Ovary (tissue), 9 donors: ENCODE data around the gene CERS6. TPM values are rescaled to one million over a fixed set of nuclear protein-coding genes. Genes with fewer than 3 reads are reported as not detected.

Source experiments
- DNase-seq, 5 donors: peaks; one replicate each; pipeline ENCODE4 v3.0.0-alpha.2; 2019 to 2020
- H3K27ac ChIP-seq, 2 donors: fragments of 200-600 bp; one replicate each; pipeline versions ENCODE4 v1.5.1 to v1.8.0; 2019 to 2022
- H3K27me3 ChIP-seq: fragments of 200-600 bp; one replicate; pipeline ENCODE4 v1.8.0; 2022
- H3K36me3 ChIP-seq: fragments of 200-600 bp; sonication (generic); one replicate; pipeline ENCODE4 v1.5.1; 2019
- H3K4me1 ChIP-seq: one replicate; pipeline ENCODE4 v1.8.1; 2013; ENCODE audit warnings: mild to moderate bottlenecking, moderate library complexity; ENCODE audit not compliant: insufficient read depth
- H3K4me3 ChIP-seq: fragments of 200-600 bp; sonication (generic); one replicate; pipeline ENCODE4 v1.5.1; 2017
- H3K9me3 ChIP-seq, 2 donors: fragments of 200-600 bp in 1 of 2; sonication (generic) in 1 of 2; one replicate each; pipeline versions ENCODE4 v1.5.1 to v1.8.1; 2013 to 2019; ENCODE audit warnings: mild to moderate bottlenecking in 1 of 2, moderate library complexity in 1 of 2
- EP300 ChIP-seq: sonication (generic); formaldehyde crosslinking; IDR thresholded peaks from one replicate; pipeline ENCODE4 v1.6.1; 2017; ENCODE audit warnings: antibody characterized with exemption
- POLR2A ChIP-seq: fragments of 450-650 bp; IDR thresholded peaks from one replicate; pipeline ENCODE4 v1.6.1; 2017; ENCODE audit warnings: antibody characterized with exemption, mild to moderate bottlenecking, moderate library complexity
- WGBS, 3 donors: extraction: QIAGEN DNeasy Blood & Tissue Kit in 1 of 3; methylation state at CpG; one replicate each; pipeline versions ENCODE4 v1.1.5 to v1.1.7; 2013 to 2017; 5-methylcytosine and 5-hydroxymethylcytosine counted together
- intact Hi-C, 4 donors: fragments of 100-400 bp; cut with DNase I; formaldehyde crosslinking; loops; one replicate each; pipeline versions ENCODE4 v1.11.0 to v1.15.1; 2022 to 2023
- polyA plus RNA-seq, 2 donors: library from polyadenylated mRNA; stranded (reverse); fragments of 200-250 nt in 1 of 2; fragments of 350-450 nt in 1 of 2; fragmentation: Illumina TruSeq in 1 of 2; extraction: RNeasy Lipid Tissue Mini Kit (QIAGEN cat#74804) in 1 of 2; gene quantifications; one replicate each; pipeline ENCODE4 v1.2.3, GENCODE V29; 2013 to 2014
- total RNA-seq, 7 donors: library from RNA; depleted of rRNA in 2 of 7; stranded (reverse); fragments of >200 nt in 2 of 7; fragmentation: NEBNext Ultra II Directional in 3 of 7; extraction: Animal tissue kit (Norgen Biotek cat#: 25700) in 3 of 7; gene quantifications; one replicate each; pipeline versions ENCODE4 v1.1.0 to v1.2.4, GENCODE V29; 2016 to 2023
- TF ChIP-seq, protein P1 (sequence below), 3 donors: fragments of 450-650 bp in 2 of 3; fragments of 200-600 bp in 1 of 3; IDR thresholded peaks; one replicate each; pipeline versions ENCODE4 v1.5.1 to v1.8.0; 2016 to 2022; ENCODE audit warnings: antibody characterized with exemption in 3 of 3, mild to moderate bottlenecking in 1 of 3
- donor health status: DM: no; HTN: no; CAD: no; lungs with moderate emphysema.
- donor health status: DM: no; HTN: no; CAD: no.
- donor health status: Bipolar disorder and iron deficiency.
- donor health status: DM: yes; HTN: yes; CAD: no.
- donor health status: DM: no; HTN: no; CAD: no.
- donor health status: DM: yes; HTN: yes; CAD: no.

CERS6 gene
- total and polyA plus RNA-seq, 9 donors, result 11.5 to 30.8 (median 24.9) TPM

DNA sequence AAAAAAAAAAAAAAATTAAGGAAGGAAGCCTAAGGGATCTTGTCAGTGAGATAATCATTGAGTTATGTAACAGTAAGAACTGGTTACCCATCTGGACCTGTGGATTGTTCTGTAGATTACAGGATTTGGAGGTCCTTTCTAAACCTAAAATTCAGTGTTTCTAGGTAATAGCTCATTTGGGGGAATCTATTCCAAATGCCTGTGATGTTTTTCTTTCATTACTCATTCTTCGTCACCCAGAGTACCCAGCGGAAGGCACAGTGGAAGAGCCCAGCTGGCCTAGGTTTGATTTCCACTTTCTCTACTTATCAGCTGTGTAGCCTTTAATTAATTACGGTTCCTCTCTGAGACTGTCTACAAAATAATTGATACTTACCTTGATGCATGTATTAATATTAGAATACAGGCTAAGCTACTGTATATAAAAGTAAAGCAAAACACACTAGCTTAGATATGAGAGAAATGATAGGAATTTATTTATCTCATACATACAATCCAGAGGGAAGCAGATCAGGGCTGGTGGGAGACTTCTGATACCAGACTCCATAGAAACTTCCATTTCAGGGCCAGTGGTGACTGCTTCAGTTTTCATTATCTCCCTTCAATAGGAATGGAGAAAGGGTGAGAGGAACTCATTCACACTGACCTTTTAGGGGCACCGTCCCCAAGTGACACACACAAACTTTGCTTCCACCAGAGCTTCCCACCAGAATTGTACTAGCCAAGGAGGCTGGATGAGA is 230.6 kb downstream of the CERS6 start:
- Histone ChIP-seq H3K4me1 (no peaks in the 10 kb centered on the region), H3K27ac (no peak overlapping the region), H3K36me3 (no peaks in the 10 kb centered on the region), H3K4me3 (no peak overlapping the region), H3K9me3 (no peaks in the 10 kb centered on the region), H3K27me3 (no peaks in the 10 kb centered on the region)
- DNase-seq, result no peak
- WGBS, 3 donors, result 93% methylated on average over 4 of the region's 4 CpGs
- TF ChIP-seq EP300 (no peak), POLR2A (no peak)
- TF ChIP-seq, protein P1, sequence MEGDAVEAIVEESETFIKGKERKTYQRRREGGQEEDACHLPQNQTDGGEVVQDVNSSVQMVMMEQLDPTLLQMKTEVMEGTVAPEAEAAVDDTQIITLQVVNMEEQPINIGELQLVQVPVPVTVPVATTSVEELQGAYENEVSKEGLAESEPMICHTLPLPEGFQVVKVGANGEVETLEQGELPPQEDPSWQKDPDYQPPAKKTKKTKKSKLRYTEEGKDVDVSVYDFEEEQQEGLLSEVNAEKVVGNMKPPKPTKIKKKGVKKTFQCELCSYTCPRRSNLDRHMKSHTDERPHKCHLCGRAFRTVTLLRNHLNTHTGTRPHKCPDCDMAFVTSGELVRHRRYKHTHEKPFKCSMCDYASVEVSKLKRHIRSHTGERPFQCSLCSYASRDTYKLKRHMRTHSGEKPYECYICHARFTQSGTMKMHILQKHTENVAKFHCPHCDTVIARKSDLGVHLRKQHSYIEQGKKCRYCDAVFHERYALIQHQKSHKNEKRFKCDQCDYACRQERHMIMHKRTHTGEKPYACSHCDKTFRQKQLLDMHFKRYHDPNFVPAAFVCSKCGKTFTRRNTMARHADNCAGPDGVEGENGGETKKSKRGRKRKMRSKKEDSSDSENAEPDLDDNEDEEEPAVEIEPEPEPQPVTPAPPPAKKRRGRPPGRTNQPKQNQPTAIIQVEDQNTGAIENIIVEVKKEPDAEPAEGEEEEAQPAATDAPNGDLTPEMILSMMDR (IDR thresholded peaks at IDR 0.05), result no peak
- intact Hi-C loops, result no loop called here

DNA sequence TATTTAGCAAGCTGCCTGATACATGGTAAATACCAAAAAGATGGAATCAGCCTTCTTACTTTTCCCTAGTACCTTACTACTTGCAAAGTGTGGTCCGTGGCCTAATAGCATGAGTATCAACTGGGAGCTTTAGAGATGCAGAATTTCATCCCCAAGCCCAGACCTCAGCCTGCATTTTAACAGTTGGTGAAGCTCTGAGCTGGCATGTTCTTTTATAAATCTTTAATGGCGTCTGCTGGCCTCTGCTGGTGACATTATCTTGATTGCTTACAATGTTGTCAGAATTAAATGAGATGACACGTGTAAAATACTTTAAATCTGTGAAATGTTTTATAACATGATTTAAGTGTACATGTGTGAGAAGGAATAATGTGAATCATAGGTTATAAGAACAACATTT is 231.2 kb downstream of the CERS6 start:
- TF ChIP-seq EP300 (no peak), POLR2A (no peak)
- TF ChIP-seq, protein P1 (IDR thresholded peaks at IDR 0.05), result no peak
- H3K27me3 ChIP-seq, result no peaks in the 10 kb centered on the region
- no peak overlapping the region for H3K27ac ChIP-seq
- H3K4me3 ChIP-seq, result no peak overlapping the region
- WGBS, 3 donors, result 73 to 93% (median 93%) methylated on average over 3 of the region's 3 CpGs
- no peaks in the 10 kb centered on the region for H3K9me3 ChIP-seq
- intact Hi-C loops, result no loop called here
- no peak for DNase-seq
- no peaks in the 10 kb centered on the region for H3K4me1 ChIP-seq
- no peaks in the 10 kb centered on the region for H3K36me3 ChIP-seq

DNA sequence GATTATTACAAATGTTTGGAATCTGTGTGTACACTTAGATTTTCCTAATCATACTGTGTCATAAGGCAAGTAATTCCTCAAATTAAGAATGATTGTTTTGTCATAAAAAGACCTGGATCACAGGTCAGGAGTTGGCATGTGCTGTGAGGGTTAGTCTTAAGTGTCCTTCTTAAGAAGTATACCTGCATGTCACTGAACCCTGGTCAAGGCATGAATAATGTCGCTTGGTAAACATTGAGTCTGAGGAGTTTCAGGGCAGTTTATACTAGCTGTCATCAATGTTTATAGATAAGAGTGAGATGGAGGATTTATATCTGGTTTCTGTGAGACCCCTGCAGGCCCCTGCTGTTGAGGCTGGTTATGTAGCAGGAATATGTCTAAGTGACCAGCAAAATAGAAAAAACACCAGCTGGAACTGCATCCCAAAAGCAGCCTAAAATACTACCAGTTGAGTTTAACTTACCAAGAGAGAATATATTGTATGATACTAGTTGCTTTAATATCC is 234.4 kb downstream of the CERS6 start:
- Histone ChIP-seq H3K27me3 (no peaks in the 10 kb centered on the region), H3K4me3 (no peak overlapping the region), H3K4me1 (no peaks in the 10 kb centered on the region), H3K27ac (no peak overlapping the region), H3K36me3 (no peaks in the 10 kb centered on the region), H3K9me3 (no peaks in the 10 kb centered on the region)
- DNase-seq, result no peak
- intact Hi-C loops, result no loop called here
- 79 to 98% (median 93%) methylated on average over 1 of the region's 1 CpG for WGBS, 3 donors
- no peak for TF ChIP-seq EP300
- TF ChIP-seq, protein P1 (IDR thresholded peaks at IDR 0.05), result no peak
- no peak for TF ChIP-seq POLR2A

DNA sequence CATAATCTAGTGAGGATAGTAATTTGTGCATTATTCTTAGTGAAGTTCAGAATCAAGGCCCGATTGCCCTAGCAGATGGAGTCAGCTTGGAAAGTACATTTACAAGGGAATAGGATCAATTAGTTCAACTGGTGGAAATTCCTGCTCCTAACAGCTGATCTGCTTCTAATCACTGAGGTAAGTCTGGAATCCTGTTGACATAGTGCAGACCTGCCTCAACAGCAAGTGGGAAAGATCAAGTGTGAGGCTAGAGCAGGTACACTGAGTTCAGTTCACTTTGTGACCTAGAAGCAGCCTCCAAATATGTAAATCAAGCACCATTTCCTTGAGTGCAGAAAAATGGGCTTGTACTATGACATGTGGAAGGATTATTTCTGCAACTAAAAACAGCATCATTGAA is 235.1 kb downstream of the CERS6 start:
- H3K4me3 ChIP-seq, result no peak overlapping the region
- DNase-seq, result no peak
- no peaks in the 10 kb centered on the region for H3K9me3 ChIP-seq
- WGBS, 3 donors, result 76 to 85% (median 81%) methylated on average over 1 of the region's 1 CpG
- TF ChIP-seq POLR2A (no peak), EP300 (no peak)
- TF ChIP-seq, protein P1 (IDR thresholded peaks at IDR 0.05), result no peak
- H3K27me3 ChIP-seq, result no peaks in the 10 kb centered on the region
- H3K27ac ChIP-seq, result no peak overlapping the region
- intact Hi-C loops, result no loop called here
- H3K4me1 ChIP-seq, result no peaks in the 10 kb centered on the region
- H3K36me3 ChIP-seq, result no peaks in the 10 kb centered on the region
